ENCODE data around the gene RNF19B.

Gene RNF19B

DNA sequence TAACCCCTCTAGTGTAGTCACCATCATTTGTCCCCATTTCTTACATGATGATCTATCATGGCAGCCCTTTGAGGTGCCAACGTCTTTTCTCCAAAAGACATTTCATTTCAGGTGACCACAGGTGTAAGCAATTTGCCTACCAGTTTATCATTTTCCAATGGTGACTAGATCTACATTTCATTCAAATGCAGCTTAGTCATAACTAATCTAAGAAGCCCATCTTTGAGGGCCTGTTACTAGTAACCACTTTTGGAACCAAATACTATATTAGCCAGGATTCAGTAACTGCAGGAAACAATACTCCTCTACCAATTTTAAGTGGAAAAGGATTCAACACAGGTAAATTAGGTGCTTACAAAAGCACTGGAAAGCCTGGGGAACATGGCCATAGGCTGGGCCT is 32.8 kb downstream of the RNF19B start:
- TF ChIP-seq RAD21 (IDR thresholded peaks at IDR 0.05; ENCODE audit: low read depth) (no peak), EGR1 (IDR thresholded peaks at IDR 0.05) (no peak), TAF1 (IDR thresholded peaks at IDR 0.05; ENCODE audit: low read depth) (no peak), CEBPB (IDR thresholded peaks at IDR 0.05) (no peak), CREB1 (IDR thresholded peaks at IDR 0.05; ENCODE audit: low read depth) (no peak), FOXM1 (IDR thresholded peaks at IDR 0.05; ENCODE audit: borderline replicate concordance, low read depth) (no peak), TEAD4 (IDR thresholded peaks at IDR 0.05) (no peak), YY1 (IDR thresholded peaks at IDR 0.05; ENCODE audit: low read depth) (no peak), NFIC (IDR thresholded peaks at IDR 0.05) (no peak), EP300 (IDR thresholded peaks at IDR 0.05; ENCODE audit: borderline replicate concordance) (no peak)
- TF ChIP-seq, protein P1, sequence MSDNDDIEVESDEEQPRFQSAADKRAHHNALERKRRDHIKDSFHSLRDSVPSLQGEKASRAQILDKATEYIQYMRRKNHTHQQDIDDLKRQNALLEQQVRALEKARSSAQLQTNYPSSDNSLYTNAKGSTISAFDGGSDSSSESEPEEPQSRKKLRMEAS (IDR thresholded peaks at IDR 0.05): no peak
- TF ChIP-seq, protein P2, sequence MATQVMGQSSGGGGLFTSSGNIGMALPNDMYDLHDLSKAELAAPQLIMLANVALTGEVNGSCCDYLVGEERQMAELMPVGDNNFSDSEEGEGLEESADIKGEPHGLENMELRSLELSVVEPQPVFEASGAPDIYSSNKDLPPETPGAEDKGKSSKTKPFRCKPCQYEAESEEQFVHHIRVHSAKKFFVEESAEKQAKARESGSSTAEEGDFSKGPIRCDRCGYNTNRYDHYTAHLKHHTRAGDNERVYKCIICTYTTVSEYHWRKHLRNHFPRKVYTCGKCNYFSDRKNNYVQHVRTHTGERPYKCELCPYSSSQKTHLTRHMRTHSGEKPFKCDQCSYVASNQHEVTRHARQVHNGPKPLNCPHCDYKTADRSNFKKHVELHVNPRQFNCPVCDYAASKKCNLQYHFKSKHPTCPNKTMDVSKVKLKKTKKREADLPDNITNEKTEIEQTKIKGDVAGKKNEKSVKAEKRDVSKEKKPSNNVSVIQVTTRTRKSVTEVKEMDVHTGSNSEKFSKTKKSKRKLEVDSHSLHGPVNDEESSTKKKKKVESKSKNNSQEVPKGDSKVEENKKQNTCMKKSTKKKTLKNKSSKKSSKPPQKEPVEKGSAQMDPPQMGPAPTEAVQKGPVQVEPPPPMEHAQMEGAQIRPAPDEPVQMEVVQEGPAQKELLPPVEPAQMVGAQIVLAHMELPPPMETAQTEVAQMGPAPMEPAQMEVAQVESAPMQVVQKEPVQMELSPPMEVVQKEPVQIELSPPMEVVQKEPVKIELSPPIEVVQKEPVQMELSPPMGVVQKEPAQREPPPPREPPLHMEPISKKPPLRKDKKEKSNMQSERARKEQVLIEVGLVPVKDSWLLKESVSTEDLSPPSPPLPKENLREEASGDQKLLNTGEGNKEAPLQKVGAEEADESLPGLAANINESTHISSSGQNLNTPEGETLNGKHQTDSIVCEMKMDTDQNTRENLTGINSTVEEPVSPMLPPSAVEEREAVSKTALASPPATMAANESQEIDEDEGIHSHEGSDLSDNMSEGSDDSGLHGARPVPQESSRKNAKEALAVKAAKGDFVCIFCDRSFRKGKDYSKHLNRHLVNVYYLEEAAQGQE (IDR thresholded peaks at IDR 0.05; ENCODE audit: low read depth): no peak

DNA sequence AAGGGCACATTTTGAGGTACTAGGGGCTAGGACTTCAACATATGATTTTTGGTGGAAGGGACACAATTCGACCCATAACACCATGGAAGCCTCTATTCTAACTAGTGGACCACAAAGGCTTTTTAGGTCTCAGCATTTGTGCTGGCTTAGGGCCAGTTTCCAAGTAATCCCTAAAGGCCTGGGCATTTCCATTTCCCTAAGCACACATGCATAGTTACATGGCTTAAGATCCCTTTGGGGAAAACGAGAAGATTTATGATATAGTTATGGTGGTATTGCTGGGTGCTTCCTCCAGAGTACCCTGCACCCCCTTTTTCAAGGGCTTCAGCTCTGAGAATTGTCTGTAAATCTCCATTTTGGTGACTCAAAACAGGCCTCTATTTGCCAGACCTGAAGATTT is 35.2 kb downstream of the RNF19B start:
- no peak for TF ChIP-seq EGR1 (IDR thresholded peaks at IDR 0.05)
- TF ChIP-seq, protein P1 (IDR thresholded peaks at IDR 0.05): no peak
- TF ChIP-seq YY1 (IDR thresholded peaks at IDR 0.05; ENCODE audit: low read depth): no peak
- TF ChIP-seq, protein P3, sequence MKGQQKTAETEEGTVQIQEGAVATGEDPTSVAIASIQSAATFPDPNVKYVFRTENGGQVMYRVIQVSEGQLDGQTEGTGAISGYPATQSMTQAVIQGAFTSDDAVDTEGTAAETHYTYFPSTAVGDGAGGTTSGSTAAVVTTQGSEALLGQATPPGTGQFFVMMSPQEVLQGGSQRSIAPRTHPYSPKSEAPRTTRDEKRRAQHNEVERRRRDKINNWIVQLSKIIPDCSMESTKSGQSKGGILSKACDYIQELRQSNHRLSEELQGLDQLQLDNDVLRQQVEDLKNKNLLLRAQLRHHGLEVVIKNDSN (IDR thresholded peaks at IDR 0.05): no peak
- TF ChIP-seq TCF12 (IDR thresholded peaks at IDR 0.05; ENCODE audit: low read depth): no peak
- TF ChIP-seq EP300 (IDR thresholded peaks at IDR 0.05; ENCODE audit: borderline replicate concordance): no peak
- no peak for TF ChIP-seq CEBPB (IDR thresholded peaks at IDR 0.05)
- TF ChIP-seq, protein P2 (IDR thresholded peaks at IDR 0.05; ENCODE audit: low read depth): no peak
- no peak for TF ChIP-seq CREB1 (IDR thresholded peaks at IDR 0.05; ENCODE audit: low read depth)
- TF ChIP-seq RAD21 (IDR thresholded peaks at IDR 0.05; ENCODE audit: low read depth): no peak
- no peak for TF ChIP-seq TEAD4 (IDR thresholded peaks at IDR 0.05)
- no peak for TF ChIP-seq TAF1 (IDR thresholded peaks at IDR 0.05; ENCODE audit: low read depth)
- no peak for TF ChIP-seq FOXM1 (IDR thresholded peaks at IDR 0.05; ENCODE audit: borderline replicate concordance, low read depth)
- TF ChIP-seq NFIC (IDR thresholded peaks at IDR 0.05): no peak

DNA sequence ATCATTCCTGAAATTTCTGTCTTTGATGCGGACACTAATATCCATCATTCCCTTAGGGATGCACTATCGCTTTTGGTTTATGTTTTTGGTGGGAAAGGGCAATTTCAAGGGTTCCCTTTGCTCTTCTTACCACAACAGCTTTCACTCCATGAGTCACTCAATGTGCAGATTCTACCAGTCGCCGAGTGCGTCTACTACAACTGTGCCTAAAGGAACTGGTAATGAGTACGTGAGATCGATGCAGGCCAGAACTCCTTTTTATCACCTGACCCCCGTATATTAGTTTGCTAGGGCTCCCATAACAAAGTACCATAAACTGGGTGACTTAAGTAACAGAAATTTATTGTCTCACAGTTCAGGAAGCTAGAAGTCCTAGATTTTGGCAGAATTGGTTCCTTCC is 35.9 kb downstream of the RNF19B start:
- TF ChIP-seq, protein P2 (IDR thresholded peaks at IDR 0.05; ENCODE audit: low read depth): no peak
- TF ChIP-seq, protein P1 (IDR thresholded peaks at IDR 0.05): no peak
- TF ChIP-seq ZBTB7A (IDR thresholded peaks at IDR 0.05; ENCODE audit: low read depth) (no peak), NFIC (IDR thresholded peaks at IDR 0.05) (no peak), FOXM1 (IDR thresholded peaks at IDR 0.05; ENCODE audit: borderline replicate concordance, low read depth) (no peak), RAD21 (IDR thresholded peaks at IDR 0.05; ENCODE audit: low read depth) (no peak), TAF1 (IDR thresholded peaks at IDR 0.05; ENCODE audit: low read depth) (no peak), CREB1 (IDR thresholded peaks at IDR 0.05; ENCODE audit: low read depth) (no peak), YY1 (IDR thresholded peaks at IDR 0.05; ENCODE audit: low read depth) (no peak), EGR1 (IDR thresholded peaks at IDR 0.05) (no peak), TEAD4 (IDR thresholded peaks at IDR 0.05) (no peak), EP300 (IDR thresholded peaks at IDR 0.05; ENCODE audit: borderline replicate concordance) (no peak), TCF12 (IDR thresholded peaks at IDR 0.05; ENCODE audit: low read depth) (no peak), CEBPB (IDR thresholded peaks at IDR 0.05) (no peak)
- TF ChIP-seq, protein P3 (IDR thresholded peaks at IDR 0.05): no peak

DNA sequence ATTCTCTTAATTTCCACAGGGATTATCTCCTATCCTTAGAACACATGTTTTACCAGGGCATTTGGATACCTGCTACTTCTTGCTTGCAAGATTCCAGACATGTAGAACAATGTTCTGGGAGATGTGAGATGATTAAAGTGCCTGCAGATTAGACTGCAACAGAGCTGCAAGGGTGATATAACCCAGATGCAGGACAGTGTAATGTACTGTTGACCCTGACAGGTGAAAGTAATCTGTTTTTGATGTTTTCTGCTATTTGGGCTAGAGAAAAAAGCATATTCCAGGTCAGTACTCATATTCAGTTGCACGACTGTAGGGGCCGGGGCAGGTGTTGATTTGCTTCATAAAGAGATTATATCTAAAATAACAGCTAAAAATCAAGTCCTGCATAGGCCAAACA is 36.3 kb downstream of the RNF19B start:
- TF ChIP-seq TCF12 (IDR thresholded peaks at IDR 0.05; ENCODE audit: low read depth) (no peak), TAF1 (IDR thresholded peaks at IDR 0.05; ENCODE audit: low read depth) (no peak), YY1 (IDR thresholded peaks at IDR 0.05; ENCODE audit: low read depth) (no peak), EGR1 (IDR thresholded peaks at IDR 0.05) (no peak), CEBPB (IDR thresholded peaks at IDR 0.05) (no peak)
